ELR (cell line): ENCODE data around the gene SMIM29.
"Not testable (repeated sequence)": the region's sequence is repeated elsewhere in the genome, so short reads cannot be mapped to it uniquely, and the experiment has no call there.

Experiments
- DNase-seq: peaks from one replicate; pipeline ENCODE4 v3.0.0-alpha.2; 2015; ENCODE audit warnings: low read depth

The SMIM29 gene

DNA sequence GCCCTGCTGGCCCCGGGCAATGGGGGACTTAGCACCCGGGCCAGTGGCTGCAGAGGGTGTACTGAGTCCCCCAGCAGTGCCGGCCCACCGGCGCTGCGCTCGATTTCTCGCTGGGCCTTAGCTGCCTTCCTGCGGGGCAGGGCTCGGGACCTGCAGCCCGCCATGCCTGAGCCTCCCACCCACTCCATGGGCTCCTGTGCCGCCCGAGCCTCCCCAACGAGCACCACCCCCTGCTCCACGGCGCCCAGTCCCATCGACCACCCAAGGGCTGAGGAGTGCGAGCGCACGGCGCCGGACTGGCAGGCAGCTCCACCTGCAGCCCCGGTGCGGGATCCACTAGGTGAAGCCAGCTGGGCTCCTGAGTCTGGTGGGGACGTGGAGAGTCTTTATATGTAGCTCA lies 20.3 kb upstream of the SMIM29 start:
- not testable (repeated sequence) for DNase-seq

DNA sequence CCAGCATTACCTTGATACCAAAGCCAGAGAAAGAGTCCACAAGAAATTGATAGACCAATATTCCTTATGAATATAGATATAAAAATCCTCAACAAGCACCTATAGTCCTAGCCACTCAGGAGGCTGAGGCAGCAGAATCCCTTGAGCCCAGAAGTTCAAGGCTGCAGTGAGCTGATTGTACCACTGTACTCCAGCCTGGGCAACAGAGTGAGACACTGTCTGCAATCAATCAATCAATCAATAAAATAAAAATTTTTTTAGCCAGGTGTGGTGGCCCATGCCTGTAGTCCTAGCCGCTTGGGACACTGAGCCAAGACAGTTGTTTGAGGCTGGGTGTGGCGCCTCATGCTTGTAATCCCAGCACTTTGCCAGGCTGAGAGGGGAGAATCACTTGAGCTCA lies 18.9 kb upstream of the SMIM29 start:
- no peak for DNase-seq

DNA sequence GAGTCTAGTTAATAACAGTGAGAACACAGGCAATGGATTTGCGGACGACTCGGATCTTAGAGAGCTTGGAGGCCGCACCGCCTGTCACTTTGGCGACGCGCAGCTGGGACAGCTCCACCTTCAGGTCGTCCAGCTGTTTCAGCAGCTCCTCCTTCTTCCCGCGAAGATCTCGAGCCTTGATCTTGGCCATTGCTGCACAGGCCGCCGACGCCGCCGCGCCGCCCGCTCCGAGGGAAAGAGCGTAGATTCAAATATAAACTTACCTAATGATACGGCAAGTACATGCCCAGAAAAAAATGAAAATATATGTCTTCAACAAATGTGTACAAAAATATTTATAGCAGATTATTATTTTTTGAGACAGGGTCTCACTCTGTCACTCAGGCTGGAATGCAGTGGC lies 14.7 kb upstream of the SMIM29 start:
- not testable (repeated sequence) for DNase-seq

DNA sequence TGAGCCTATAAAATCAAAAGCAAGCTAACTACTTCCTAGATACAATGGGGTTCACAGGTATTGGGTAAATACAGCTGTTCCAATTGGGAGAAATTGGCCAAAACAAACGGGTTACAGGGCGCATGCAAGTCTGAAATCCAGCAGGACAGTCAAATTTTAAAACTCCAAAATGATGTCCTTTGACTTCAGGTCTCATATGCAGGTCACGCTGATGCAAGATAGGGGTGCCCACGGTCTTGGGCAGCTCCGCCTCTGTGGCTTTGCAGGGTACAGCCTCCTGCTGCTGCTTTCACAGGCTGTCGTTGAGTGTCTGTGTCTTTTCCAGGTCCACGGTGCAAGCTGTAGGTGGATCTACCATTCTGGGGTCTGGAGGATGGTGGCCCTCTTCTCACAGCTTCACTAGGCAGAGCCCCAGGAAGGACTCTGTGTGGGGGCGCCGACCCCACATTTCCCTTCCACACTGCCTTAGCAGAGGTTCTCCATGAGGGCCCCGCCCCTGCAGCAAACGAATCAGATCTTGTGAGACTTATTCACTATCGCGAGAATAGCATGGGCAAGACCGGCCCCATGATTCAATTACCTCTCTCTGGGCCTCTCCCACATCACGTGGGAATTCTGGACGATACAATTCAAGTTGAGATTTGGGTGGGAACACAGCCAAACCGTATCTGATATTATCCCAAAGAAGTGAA lies 11.9 kb upstream of the SMIM29 start:
- no peak for DNase-seq

DNA sequence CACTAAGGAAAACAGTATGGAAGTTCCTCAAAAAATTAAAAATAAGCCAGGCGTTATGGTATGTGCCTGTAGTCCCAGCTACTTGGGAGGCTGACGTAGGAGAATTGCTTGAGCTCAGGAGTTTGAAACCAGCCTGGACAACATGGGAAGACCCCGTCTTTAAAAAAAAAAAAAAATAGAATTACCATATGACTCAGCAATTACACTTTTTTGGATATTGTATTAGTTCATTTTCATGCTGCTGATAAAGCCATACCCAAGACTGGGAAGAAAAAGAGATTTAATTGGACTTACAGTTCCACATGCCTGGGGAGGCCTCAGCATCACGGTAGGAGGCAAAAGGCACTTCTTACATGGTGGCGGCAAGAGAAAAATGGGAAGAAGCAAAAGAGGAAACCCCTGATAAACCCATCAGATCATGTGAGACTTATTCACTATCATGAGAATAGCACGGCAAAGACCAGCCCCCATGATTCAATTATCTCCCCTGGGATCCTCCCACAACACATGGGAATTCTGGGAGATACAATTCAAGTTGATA lies 10.8 kb upstream of the SMIM29 start:
- no peak for DNase-seq

DNA sequence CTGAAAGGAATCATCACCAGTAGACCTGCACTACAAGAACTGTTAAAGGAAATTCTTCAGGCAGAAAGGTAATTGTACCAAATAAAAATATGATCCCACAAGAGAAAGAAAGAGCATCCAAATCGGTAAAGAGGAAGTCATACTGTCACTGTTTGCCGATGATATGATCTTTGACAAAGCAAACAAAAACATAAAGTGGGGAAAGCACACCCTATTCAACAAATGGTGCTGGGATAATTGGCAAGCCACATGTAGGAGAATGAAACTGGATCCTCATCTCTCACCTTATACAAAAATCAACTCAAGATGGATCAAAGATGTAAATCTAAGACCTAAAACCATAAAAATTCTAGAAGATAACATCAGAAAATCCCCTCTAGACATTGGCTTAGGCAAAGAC lies 3.6 kb upstream of the SMIM29 start:
- DNase-seq, result not testable (repeated sequence)

DNA sequence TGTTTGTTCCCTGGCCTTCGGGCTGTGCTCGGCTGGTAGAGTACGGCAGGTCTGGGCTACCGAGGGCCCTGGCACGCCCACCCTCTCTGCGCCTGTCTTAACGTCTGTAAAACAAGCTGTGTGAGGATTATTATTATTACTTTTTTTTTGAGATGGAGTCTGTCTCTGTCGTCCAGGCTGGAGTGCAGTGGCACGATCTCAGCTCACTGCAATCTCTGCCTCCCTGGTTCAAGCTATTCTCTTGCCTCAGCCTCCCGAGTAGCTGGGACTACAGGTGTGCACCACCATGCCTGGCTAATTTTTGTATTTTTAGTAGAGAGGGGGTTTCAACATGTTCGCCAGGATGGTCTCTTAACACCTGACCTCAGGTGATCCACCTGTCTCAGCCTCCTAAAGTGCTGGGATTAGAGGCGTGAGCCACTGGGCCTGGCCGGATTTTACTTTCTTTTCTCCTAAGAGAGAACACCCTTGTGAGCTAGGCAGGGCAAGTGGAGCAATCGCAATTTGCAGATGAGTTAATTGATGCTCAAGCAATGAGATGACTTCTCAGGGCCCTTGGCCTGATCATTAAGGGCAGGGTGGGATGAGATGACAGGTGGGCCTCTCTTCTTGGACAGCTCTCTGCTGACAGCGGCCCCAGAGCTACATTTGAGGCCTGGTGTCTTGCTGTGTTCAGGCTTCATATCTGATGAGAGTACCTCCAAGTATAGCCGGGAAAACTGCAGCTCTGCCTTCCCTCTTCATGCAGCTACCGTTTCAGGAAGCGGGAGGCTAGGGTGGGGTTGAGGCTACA lies 859 bp upstream of the SMIM29 start:
- DNase-seq, result no peak

DNA sequence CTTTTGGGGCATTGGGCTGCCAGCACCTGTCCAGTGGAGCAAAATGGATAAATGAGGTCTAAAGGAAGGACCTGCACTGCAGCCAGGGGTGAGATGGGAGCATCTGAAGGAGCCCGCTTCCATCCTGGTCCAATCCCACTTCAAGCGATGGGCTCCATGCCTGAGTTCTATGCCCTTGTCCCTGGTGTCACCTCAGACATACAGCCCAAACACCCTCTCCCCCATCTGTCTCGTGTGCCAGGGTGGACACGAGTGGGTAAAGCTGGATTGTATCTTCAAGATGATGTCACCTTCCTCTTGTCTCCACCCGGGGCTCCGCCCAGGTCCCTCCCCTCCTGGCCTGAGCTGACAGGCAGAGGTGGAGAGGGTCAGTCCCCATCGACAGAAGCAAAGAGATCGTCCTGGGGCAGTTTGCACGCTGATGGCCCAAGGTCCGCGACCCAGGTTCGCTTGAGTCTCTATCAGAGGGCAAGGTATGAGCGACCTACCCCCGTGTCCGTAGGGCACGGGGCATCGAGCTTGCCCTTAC lies 544 bp downstream of the SMIM29 start:
- peak; percentile 73 for DNase-seq

DNA sequence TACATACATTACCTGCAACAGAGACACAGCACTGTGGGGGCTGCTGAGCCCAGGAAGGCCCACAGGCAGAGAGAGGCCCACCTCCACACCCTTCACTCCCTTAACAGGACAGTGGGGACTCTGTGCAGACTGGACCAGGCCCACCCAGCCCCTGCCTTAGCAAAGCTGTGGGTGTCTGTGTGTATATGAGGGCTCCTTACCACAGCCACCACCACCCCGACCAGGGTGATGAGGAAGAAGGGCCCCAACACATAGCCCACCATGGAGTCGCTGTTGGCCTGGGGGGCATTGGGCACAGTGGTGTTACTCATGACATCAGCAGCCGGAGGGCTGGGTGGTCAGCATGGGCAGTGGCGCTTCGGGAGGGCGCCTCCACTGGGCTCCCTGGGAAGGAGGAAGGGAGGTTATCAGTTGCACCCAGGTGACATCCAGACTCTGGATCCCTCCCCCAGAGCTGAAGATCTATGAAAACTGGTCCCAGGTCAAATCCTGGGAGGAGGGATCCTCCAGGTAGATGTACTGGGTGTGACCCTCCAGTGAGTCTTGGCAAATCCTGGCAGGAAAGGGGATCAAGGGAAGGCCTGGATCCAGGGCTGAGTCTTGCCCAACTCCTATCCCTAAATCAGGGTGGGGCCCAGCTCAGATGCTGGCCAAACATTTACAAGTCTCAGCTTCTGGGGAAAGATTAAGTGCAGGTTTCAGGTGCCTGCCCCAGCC lies 1.2 kb downstream of the SMIM29 start:
- DNase-seq, result peak; percentile 30

DNA sequence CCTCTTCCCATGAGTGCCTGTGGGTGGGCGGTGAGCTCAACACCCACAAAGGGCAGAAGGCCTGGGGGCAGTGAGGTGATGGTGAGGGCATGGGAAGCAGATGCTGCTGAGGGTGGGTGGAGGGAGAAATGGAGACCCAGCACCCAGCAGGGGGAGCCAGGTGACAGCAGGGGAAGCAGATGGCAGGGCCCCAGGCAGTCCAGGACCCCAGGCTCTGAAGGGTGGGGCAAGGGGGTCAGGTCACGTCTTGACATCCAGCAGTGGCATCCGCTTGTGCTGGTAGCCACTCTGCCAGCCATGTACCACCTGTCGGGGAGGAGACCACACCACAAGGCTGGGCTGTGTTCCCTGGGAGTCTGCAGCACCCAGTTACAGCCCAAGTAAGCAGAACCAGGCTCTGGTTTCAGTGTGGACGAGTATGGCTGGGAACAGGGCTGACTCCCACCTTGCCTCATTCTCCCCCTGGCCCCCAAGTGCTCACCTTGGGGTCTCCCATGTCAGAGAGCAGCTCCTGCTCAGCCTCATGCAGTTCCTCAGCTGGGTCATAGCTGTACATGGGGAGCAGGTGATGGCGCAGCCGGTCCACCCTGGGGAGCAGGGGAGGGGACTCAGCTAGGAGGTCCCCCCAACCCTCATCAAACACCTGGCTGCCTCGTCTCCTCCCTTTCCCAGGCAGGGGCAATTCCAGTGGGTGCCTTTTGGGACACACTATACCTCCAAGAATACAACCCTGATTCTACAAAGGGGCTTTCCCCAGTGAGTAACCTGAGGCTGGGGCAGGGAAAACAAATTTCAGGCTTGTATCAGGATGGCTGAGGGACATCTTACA lies 2.0 kb downstream of the SMIM29 start:
- DNase-seq, result peak; percentile 87

DNA sequence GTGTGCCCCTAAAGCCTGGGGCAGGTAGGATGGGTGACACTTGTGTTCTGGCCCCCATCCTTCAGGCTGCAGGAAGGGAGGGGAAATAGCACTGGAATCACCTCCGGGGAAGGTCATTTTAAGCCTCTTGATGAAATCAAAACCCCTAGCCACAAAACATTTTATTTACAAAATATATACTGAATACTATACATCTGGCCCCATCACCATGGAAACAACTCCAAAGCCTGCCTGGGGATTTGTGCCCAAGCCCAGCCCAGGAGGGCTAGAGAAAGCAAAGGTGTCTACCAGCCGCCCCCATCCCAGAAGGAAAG lies 2.6 kb downstream of the SMIM29 start:
- DNase-seq, result no peak

DNA sequence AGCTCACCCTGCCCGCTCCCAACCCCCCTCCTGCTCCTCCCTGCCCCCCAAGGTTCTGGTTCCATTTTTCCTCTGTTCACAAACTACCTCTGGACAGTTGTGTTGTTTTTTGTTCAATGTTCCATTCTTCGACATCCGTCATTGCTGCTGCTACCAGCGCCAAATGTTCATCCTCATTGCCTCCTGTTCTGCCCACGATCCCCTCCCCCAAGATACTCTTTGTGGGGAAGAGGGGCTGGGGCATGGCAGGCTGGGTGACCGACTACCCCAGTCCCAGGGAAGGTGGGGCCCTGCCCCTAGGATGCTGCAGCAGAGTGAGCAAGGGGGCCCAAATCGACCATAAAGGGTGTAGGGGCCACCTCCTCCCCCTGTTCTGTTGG lies 3.1 kb downstream of the SMIM29 start:
- DNase-seq, result not testable (repeated sequence)

DNA sequence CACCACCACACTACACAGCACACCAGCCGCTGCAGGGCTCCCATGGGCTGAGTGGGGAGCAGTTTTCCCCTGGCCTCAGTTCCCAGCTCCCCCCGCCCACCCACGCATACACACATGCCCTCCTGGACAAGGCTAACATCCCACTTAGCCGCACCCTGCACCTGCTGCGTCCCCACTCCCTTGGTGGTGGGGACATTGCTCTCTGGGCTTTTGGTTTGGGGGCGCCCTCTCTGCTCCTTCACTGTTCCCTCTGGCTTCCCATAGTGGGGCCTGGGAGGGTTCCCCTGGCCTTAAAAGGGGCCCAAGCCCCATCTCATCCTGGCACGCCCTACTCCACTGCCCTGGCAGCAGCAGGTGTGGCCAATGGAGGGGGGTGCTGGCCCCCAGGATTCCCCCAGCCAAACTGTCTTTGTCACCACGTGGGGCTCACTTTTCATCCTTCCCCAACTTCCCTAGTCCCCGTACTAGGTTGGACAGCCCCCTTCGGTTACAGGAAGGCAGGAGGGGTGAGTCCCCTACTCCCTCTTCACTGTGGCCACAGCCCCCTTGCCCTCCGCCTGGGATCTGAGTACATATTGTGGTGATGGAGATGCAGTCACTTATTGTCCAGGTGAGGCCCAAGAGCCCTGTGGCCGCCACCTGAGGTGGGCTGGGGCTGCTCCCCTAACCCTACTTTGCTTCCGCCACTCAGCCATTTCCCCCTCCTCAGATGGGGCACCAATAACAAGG lies 3.6 kb downstream of the SMIM29 start:
- DNase-seq, result peak; percentile 4

DNA sequence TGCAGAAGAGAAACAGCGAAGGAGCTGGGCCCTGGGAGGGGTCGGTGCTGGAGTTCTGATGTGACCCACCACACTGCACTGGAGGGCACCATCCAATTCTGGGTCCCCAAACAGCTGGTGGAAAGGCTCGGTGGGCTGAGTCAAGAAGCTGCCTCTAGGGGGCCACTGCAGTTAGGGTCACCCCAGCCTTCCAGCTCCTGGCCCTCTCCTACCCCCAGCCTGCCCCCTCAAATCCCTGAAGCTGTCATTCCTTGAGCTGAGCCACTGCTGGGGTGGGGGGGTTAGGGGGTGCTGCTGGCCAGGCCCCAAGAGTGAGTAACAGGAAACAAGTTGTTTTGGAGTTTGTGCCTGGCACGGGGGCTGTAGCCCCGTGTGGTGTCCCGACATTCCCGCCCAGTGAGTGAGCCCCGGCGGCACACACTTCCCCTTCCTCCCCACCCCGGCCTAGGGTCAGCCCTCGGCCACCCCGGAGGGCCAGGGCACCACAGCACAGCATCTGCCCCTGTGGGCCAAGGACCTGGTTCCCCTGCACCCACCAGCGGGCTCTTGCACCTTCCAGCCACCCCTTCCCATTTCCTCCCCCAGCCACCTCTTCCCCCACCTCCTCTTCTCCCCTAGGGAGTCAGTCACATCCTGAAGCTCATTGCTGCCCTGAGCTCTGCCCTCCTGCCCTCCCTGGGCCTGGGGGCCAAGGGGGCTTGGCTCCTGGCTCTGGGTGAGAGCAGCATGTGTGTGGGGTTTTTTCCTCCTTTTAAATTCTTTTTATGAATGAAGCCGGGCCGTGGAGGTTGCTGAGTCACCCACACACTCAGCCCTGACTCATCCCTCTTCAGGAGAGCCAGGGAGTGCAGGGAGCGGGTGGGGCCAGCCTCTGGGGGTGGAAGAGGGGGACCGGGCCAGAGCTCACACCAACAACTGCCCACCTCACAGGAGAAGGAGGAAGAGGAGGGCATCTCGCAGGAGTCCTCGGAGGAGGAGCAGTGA lies 4.6 kb downstream of the SMIM29 start:
- DNase-seq, result peak; percentile 100

DNA sequence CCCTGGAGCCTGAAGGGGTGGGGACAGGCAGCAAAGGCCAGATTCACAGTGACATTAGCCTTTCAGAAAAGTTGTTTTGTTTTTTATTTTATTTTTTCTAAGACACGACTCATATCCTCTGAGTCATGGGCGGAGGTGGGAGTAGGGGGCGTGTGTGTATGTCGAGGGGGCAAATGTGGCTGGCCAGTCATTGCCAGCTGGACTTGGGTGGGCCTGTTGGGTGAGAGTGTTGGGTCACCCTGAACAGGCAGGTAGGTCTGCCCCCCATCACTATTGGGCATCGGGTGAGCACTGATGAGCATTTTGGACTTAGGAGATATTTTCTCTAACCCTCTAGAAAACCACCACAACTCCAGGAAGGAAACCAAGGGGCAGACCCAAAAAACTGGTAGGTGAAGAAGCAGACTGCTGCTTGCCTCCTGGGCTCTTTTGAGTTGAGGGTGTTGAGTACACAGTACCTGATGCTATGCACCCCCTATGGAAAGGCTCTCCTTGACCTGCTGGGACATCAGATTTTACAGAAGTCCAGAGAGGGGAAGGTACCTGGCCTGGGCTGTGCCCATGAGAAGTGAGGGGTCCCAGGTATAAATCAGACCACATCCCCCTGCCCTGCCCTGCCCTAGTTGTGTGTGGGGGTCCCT lies 5.6 kb downstream of the SMIM29 start:
- DNase-seq, result peak; percentile 92

DNA sequence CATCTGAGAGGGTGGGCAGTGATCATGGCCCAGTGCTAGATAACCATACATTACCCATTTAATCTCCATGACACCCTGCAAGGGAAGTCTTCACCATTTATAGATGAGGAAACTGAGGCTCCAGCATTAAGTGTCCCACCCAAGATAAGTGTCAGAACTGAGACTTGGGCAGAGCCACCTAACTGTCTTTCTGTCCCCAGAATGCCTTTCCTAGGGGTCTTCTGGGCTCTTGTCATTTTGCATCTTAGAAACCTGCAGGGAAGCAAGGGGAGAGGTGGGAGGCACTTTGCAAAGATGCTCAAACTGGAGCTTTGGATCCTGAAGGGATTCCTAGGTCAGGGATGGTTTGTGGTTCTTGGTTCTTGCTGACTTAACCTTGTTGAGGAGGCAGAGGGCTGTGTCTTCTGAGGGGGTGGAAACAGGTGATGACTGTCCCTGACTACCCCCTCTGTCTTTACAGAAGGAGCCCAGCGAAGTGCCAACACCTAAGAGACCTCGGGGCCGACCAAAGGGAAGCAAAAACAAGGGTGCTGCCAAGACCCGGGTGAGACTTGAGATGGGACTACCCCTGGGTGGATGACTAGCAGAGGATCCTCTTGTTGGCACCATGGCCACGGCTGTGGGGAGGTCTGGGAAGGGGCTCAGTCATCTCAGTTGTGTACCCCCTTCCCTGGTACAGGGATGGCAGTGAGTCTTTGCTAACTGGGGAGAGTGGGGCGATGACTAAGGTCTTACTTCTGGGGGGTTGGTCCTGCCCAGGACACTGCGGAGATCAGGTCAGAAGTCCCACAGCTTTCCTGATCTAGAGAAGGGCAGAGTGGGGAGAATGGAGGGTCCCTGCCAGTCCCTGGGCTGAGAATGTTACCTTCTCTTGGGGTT lies 6.3 kb downstream of the SMIM29 start:
- DNase-seq, result peak; percentile 84

DNA sequence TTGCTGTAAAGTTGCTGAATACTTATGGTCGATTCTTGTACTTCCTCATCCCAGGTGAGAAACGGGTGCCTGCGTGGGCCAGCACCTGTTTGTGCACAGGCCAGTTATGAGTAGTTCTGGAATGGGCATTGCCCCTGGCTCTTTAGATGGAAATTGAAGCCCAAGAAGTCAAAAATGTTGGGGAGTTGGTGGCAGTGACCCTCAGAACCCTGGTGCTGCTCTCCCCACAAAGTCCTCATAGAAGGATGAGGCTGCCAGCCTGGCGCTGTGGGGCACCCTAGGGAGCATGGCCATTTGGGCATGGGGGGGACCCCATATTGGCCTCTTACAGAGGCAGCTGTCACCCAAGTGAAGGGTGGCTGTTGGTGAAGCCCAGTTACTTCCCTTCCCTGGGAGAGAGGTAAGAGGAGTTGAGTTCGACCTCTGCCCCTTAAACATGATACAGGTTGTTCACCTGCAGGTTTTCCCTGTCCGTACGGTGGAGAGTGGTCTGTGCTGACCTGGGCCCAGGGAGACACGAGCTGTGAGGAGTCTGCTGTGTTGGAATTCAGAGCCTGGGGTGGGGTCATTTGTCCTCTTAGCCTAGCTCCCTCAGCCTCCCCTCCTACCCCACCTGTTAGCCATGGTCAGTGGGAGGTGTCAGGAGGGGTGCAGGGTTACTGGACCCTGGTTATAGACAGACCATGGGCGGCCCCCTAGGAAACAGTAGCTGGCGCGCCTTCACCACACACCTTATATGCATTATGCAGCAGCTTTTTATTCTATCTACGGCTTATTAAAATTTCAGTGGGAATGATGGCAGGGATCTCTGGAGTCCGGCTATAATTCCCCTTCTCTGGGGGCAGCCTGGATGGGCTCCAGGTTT lies 7.2 kb downstream of the SMIM29 start:
- peak; percentile 4 for DNase-seq
